HepG2 (cell line): ENCODE results near the gene SRRT. TPM values are rescaled to one million over a fixed set of nuclear protein-coding genes. Genes with fewer than 3 reads are reported as not detected.

Experiments
- CSRNP2 ChIP-seq: sonication (generic); formaldehyde crosslinking; conservative IDR thresholded peaks from 2 replicates; pipeline ENCODE4 v1.8.0; 2022; ENCODE audit warnings: low read depth, missing genetic modification reagents
- DMAP1 ChIP-seq: IDR thresholded peaks from 2 replicates; pipeline ENCODE4 v1.6.1; 2016
- GFI1 ChIP-seq: sonication (generic); formaldehyde crosslinking; IDR thresholded peaks from 2 replicates; pipeline ENCODE4 v1.5.0; 2020; ENCODE audit warnings: missing genetic modification reagents, mild to moderate bottlenecking, borderline replicate concordance
- GPN1 ChIP-seq: sonication (generic); formaldehyde crosslinking; IDR thresholded peaks from 2 replicates; pipeline ENCODE4 v1.5.1; 2020; ENCODE audit warnings: missing genetic modification reagents, borderline replicate concordance
- HIVEP1 ChIP-seq: sonication (generic); formaldehyde crosslinking; IDR thresholded peaks from 2 replicates; pipeline ENCODE4 v1.4.0; 2020; ENCODE audit warnings: mild to moderate bottlenecking, missing genetic modification reagents
- NCOA2 ChIP-seq: sonication (generic); formaldehyde crosslinking; IDR thresholded peaks from 2 replicates; pipeline ENCODE4 v1.8.0; 2022; ENCODE audit warnings: inconsistent platforms
- PHB2 ChIP-seq: fragments of 450-650 bp; IDR thresholded peaks from 2 replicates; pipeline ENCODE4 v1.6.1; 2018; ENCODE audit not compliant: partially characterized antibody
- SIN3A ChIP-seq: IDR thresholded peaks from 2 replicates; pipeline ENCODE4 v1.6.1; 2011; ENCODE audit warnings: low read depth, mild to moderate bottlenecking, control low read depth, low read length, borderline replicate concordance
- STAT5B ChIP-seq: sonication (generic); formaldehyde crosslinking; IDR thresholded peaks from 2 replicates; pipeline ENCODE4 v1.4.0; 2020; ENCODE audit warnings: missing genetic modification reagents
- ZBTB20 ChIP-seq: sonication (generic); formaldehyde crosslinking; IDR thresholded peaks from 2 replicates; pipeline ENCODE4 v1.8.1; 2023; ENCODE audit warnings: missing genetic modification reagents, low read depth, mild to moderate bottlenecking, borderline replicate concordance
- ZBTB42 ChIP-seq: sonication (generic); formaldehyde crosslinking; IDR thresholded peaks from 2 replicates; pipeline ENCODE4 v1.5.0; 2020; ENCODE audit warnings: mild to moderate bottlenecking, missing genetic modification reagents
- ZBTB8A ChIP-seq: sonication (generic); formaldehyde crosslinking; IDR thresholded peaks from 2 replicates; pipeline ENCODE4 v1.4.0; 2020; ENCODE audit warnings: mild to moderate bottlenecking, low read depth, missing genetic modification reagents, borderline replicate concordance
- ZNF101 ChIP-seq: sonication (generic); formaldehyde crosslinking; IDR thresholded peaks from 2 replicates; pipeline ENCODE4 v1.4.0; 2020; ENCODE audit warnings: mild to moderate bottlenecking, low read depth, missing genetic modification reagents, borderline replicate concordance
- ZNF282 ChIP-seq: fragments of 450-650 bp; IDR thresholded peaks from 2 replicates; pipeline ENCODE4 v1.6.1; 2018; ENCODE audit not compliant: partially characterized antibody
- ZNF407 ChIP-seq: sonication (generic); formaldehyde crosslinking; IDR thresholded peaks from one replicate; pipeline ENCODE4 v1.5.1; 2020; ENCODE audit warnings: mild to moderate bottlenecking, missing genetic modification reagents; ENCODE audit errors: not compliant biosample characterization
- ZNF543 ChIP-seq: sonication (generic); formaldehyde crosslinking; IDR thresholded peaks from 2 replicates; pipeline ENCODE4 v1.4.0; 2020; ENCODE audit warnings: mild to moderate bottlenecking, missing genetic modification reagents
- ZNF598 ChIP-seq: sonication (generic); formaldehyde crosslinking; IDR thresholded peaks from 2 replicates; pipeline ENCODE4 v1.5.1; 2020; ENCODE audit warnings: mild to moderate bottlenecking, missing genetic modification reagents, borderline replicate concordance
- ZNF619 ChIP-seq: sonication (generic); formaldehyde crosslinking; IDR thresholded peaks from 2 replicates; pipeline ENCODE4 v1.4.0; 2020; ENCODE audit warnings: mild to moderate bottlenecking, missing genetic modification reagents
- ZNF777 ChIP-seq: sonication (generic); formaldehyde crosslinking; IDR thresholded peaks from 2 replicates; pipeline ENCODE4 v1.4.0; 2020; ENCODE audit warnings: missing genetic modification reagents
- ZSCAN29 ChIP-seq: sonication (generic); formaldehyde crosslinking; conservative IDR thresholded peaks from 2 replicates; pipeline ENCODE4 v1.4.0; 2020; ENCODE audit warnings: mild to moderate bottlenecking, missing genetic modification reagents
- polyA plus RNA-seq, 8 experiments: library from polyadenylated mRNA; depleted of rRNA in 3 of 8; stranded (reverse) in 7 of 8; unstranded in 1 of 8; fragments of >200 nt; fragmentation: Illumina TruSeq in 4 of 8; extraction: Trizol in 4 of 8; gene quantifications; 2 replicates each; pipeline versions ENCODE4 v1.2.1 to v1.2.3, GENCODE V29; 2011 to 2016; ENCODE audit warnings: low read depth in 4 of 8, missing spikeins in 1 of 8, mixed read lengths in 1 of 8; ENCODE audit not compliant: insufficient read depth in 1 of 8
- total RNA-seq, 5 experiments: library from RNA; depleted of rRNA; stranded (reverse); fragments of >200 nt; fragmentation: Illumina TruSeq; extraction: Trizol; gene quantifications; 2 replicates each; pipeline ENCODE4 v1.2.3, GENCODE V29; 2016; ENCODE audit warnings: low read depth in 1 of 5

The SRRT gene
- total and polyA plus RNA-seq, 2 of the 13 experiments (the other 11 are each of a cell fraction or from before 2014, with no cell fraction given): 26.2 to 106 TPM

GRCh38 chr7:100874577-100875355, at the start of gene SRRT (continued):
- no peak for TF ChIP-seq GPN1 (CRISPR knock-in tag)
- peak; percentile 69; the same call in 1 of the 2 replicates for TF ChIP-seq HIVEP1 (CRISPR knock-in tag)
- TF ChIP-seq CSRNP2 (CRISPR knock-in tag): 0 out of 2 replicates have a peak, but pooled peaks have one; percentile 60
- peak; percentile 89 for TF ChIP-seq DMAP1 (CRISPR knock-in tag)
- no peak for TF ChIP-seq ZNF598 (CRISPR knock-in tag)
- 0 out of 2 replicates have a peak, but pooled peaks have one; percentile 43 for TF ChIP-seq ZNF777
- TF ChIP-seq ZNF619 (CRISPR knock-in tag): peak; percentile 56
- TF ChIP-seq ZNF101 (CRISPR knock-in tag): 0 out of 2 replicates have a peak, but pooled peaks have one; percentile 58
- peak; percentile 72; the same call in 1 of the 2 replicates for TF ChIP-seq SIN3A
- peak; percentile 79; the same call in 1 of the 2 replicates for TF ChIP-seq ZSCAN29
- peak; percentile 43; the same call in 1 of the 2 replicates for TF ChIP-seq NCOA2 (CRISPR knock-in tag)
- no peak for TF ChIP-seq PHB2
- peak; percentile 68; the same call in 1 of the 2 replicates for TF ChIP-seq ZBTB20 (CRISPR knock-in tag)
- peak; percentile 65; the same call in 1 of the 2 replicates for TF ChIP-seq STAT5B (CRISPR knock-in tag)
- no peak for TF ChIP-seq ZNF407 (CRISPR knock-in tag)
- no peak for TF ChIP-seq ZBTB42
- peak; percentile 45; the same call in 1 of the 2 replicates for TF ChIP-seq ZBTB8A (CRISPR knock-in tag)
- peak; percentile 93 for TF ChIP-seq ZNF543
- no peak for TF ChIP-seq ZNF282
- TF ChIP-seq GFI1: peak; percentile 43; the same call in 1 of the 2 replicates
